GM23338 (cell line): Measurements from ENCODE around the gene PCDHB15. TPM values are rescaled to one million over a fixed set of nuclear protein-coding genes. Genes with fewer than 3 reads are reported as not detected.

Source experiments
- ATAC-seq: fragments of 200-7000 bp; cut with Tn5 transposase; 3 replicates; pipeline ENCODE4 v1.9.1; 2020
- DNase-seq: peaks from one replicate; pipeline ENCODE4 v3.0.0-alpha.2; 2015; ENCODE audit warnings: low spot score
- H2AFZ ChIP-seq: fragments of 200-600 bp; sonication (generic); 2 replicates; pipeline ENCODE4 v1.8.0; 2016; ENCODE audit warnings: antibody characterized with exemption, mild to moderate bottlenecking, moderate library complexity
- H3F3A ChIP-seq: fragments of 200-600 bp; sonication (generic); replicated peaks from 2 replicates; pipeline ENCODE4 v1.8.0; 2017; ENCODE audit warnings: antibody characterized with exemption, mixed run types, low read depth
- H3K27ac ChIP-seq: fragments of 200-600 bp; sonication (generic); 2 replicates; pipeline ENCODE4 v1.6.1; 2016; ENCODE audit warnings: low read depth
- H3K27me3 ChIP-seq: fragments of 200-600 bp; sonication (generic); 2 replicates; pipeline ENCODE4 v1.8.0; 2016; ENCODE audit warnings: mild to moderate bottlenecking, mixed run types, moderate library complexity; ENCODE audit not compliant: insufficient read depth
- H3K36me3 ChIP-seq: fragments of 200-600 bp; sonication (generic); 2 replicates; pipeline ENCODE4 v1.8.0; 2016; ENCODE audit warnings: mild to moderate bottlenecking; ENCODE audit not compliant: insufficient read depth
- H3K4me1 ChIP-seq: fragments of 200-600 bp; sonication (generic); 2 replicates; pipeline ENCODE4 v1.8.0; 2016; ENCODE audit warnings: mild to moderate bottlenecking, moderate library complexity; ENCODE audit not compliant: insufficient read depth
- H3K4me2 ChIP-seq: fragments of 200-600 bp; sonication (generic); 2 replicates; pipeline ENCODE4 v1.7.1; 2017; ENCODE audit warnings: mixed run types
- H3K4me3 ChIP-seq: fragments of 200-600 bp; sonication (generic); 2 replicates; pipeline ENCODE4 v1.6.1; 2016; ENCODE audit warnings: mixed run types
- H3K79me2 ChIP-seq: fragments of 200-600 bp; sonication (generic); replicated peaks from 2 replicates; pipeline ENCODE4 v1.8.0; 2017; ENCODE audit warnings: mild to moderate bottlenecking; ENCODE audit not compliant: insufficient read depth
- H3K9me2 ChIP-seq: fragments of 200-600 bp; sonication (generic); 2 replicates; pipeline ENCODE4 v1.8.0; 2017; ENCODE audit not compliant: insufficient read depth
- H4K20me1 ChIP-seq: fragments of 200-600 bp; sonication (generic); replicated peaks from 2 replicates; pipeline ENCODE4 v1.8.0; 2017; ENCODE audit warnings: mild to moderate bottlenecking; ENCODE audit not compliant: insufficient read depth
- H3K27ac Mint-ChIP-seq: 2 replicates; pipeline ENCODE4 v1.8.0; 2020; ENCODE audit warnings: inconsistent platforms, mild to moderate bottlenecking, moderate library complexity, mixed read lengths
- H3K27me3 Mint-ChIP-seq: 3 replicates; pipeline ENCODE4 v1.8.0; 2022; ENCODE audit warnings: low read depth, mild to moderate bottlenecking, moderate library complexity, mixed read lengths, inconsistent platforms; ENCODE audit not compliant: insufficient read depth, poor library complexity
- H3K36me3 Mint-ChIP-seq: 3 replicates; pipeline ENCODE4 v1.8.0; 2021; ENCODE audit warnings: low read depth, mild to moderate bottlenecking, inconsistent platforms, moderate library complexity, mixed read lengths
- H3K4me1 Mint-ChIP-seq: 3 replicates; pipeline ENCODE4 v1.8.0; 2020; ENCODE audit warnings: mild to moderate bottlenecking, inconsistent platforms, mixed read lengths
- H3K4me3 Mint-ChIP-seq: 3 replicates; pipeline ENCODE4 v1.8.0; 2021; ENCODE audit warnings: moderate library complexity, mild to moderate bottlenecking, inconsistent platforms, mixed read lengths
- H3K9me3 Mint-ChIP-seq: 3 replicates; pipeline ENCODE4 v1.8.0; 2020; ENCODE audit warnings: moderate library complexity, mild to moderate bottlenecking, inconsistent platforms, mixed read lengths
- CREB1 ChIP-seq: fragments of 250-450 bp; sonication (Bioruptor Pico); IDR thresholded peaks from 2 replicates; pipeline ENCODE4 v1.5.0; 2020; ENCODE audit warnings: low read depth, mild to moderate bottlenecking, moderate library complexity
- CTCF ChIP-seq, 2 experiments: fragments of 200-600 bp in 1 of 2; sonication (generic) in 1 of 2; conservative IDR thresholded peaks; 2 replicates each; pipeline versions ENCODE4 v1.5.1 to v1.6.1; 2016 to 2017; ENCODE audit warnings: antibody characterized with exemption in 2 of 2, low read depth in 2 of 2, mild to moderate bottlenecking in 2 of 2, moderate library complexity in 1 of 2
- EZH2 ChIP-seq: fragments of 200-600 bp; sonication (generic); IDR thresholded peaks from one replicate; pipeline ENCODE4 v1.8.0; 2017; ENCODE audit warnings: antibody characterized with exemption, mild to moderate bottlenecking, low read depth; ENCODE audit not compliant: unreplicated experiment
- EZH2phosphoT487 ChIP-seq: fragments of 200-600 bp; sonication (generic); IDR thresholded peaks from one replicate; pipeline ENCODE4 v1.8.1; 2018; ENCODE audit warnings: antibody characterized with exemption; ENCODE audit not compliant: unreplicated experiment
- JUNB ChIP-seq: IDR thresholded peaks from one replicate; pipeline ENCODE4 v1.6.1; 2016; ENCODE audit warnings: antibody characterized with exemption; ENCODE audit not compliant: unreplicated experiment
- NANOG ChIP-seq: IDR thresholded peaks from 2 replicates; pipeline ENCODE4 v1.6.1; 2016; ENCODE audit warnings: antibody characterized with exemption, borderline replicate concordance
- POLR2AphosphoS5 ChIP-seq: IDR thresholded peaks from 2 replicates; pipeline ENCODE4 v1.6.1; 2016; ENCODE audit warnings: antibody characterized with exemption, low read depth
- REST ChIP-seq: IDR thresholded peaks from one replicate; pipeline ENCODE4 v1.6.1; 2018; ENCODE audit warnings: antibody characterized with exemption; ENCODE audit not compliant: unreplicated experiment
- STAT1 ChIP-seq: IDR thresholded peaks from one replicate; pipeline ENCODE4 v1.6.1; 2016; ENCODE audit warnings: antibody characterized with exemption; ENCODE audit not compliant: unreplicated experiment
- ZNF114 ChIP-seq: fragments of 250-450 bp; sonication (Bioruptor Pico); IDR thresholded peaks from 2 replicates; pipeline ENCODE4 v1.5.0; 2020; ENCODE audit warnings: mild to moderate bottlenecking, moderate library complexity
- ZNF331 ChIP-seq: fragments of 250-450 bp; sonication (Bioruptor Pico); IDR thresholded peaks from 2 replicates; pipeline ENCODE4 v1.5.0; 2020; ENCODE audit warnings: low read depth, mild to moderate bottlenecking, moderate library complexity
- ZNF462 ChIP-seq: fragments of 250-450 bp; sonication (Bioruptor Pico); IDR thresholded peaks from 2 replicates; pipeline ENCODE4 v1.5.0; 2020; ENCODE audit warnings: mild to moderate bottlenecking, moderate library complexity
- polyA plus RNA-seq: library from polyadenylated mRNA; unstranded; fragments of >200 nt; fragmentation: Nextera tagmentation; extraction: Ambion mirVana; gene quantifications from 2 replicates; pipeline ENCODE4 v1.2.1, GENCODE V29; 2016
- total RNA-seq: library from RNA; depleted of rRNA; stranded (reverse); fragments of >200 nt; shearing (Covaris generic); gene quantifications from 2 replicates; pipeline ENCODE4 v1.2.3, GENCODE V29; 2014
- TF ChIP-seq, protein P1 (sequence below): IDR thresholded peaks from 2 replicates; pipeline ENCODE4 v1.6.1; 2016; ENCODE audit warnings: antibody characterized with exemption

Gene PCDHB15
- total and polyA plus RNA-seq, 2 experiments from 2014 or later = 4.9 to 12.1 TPM

DNA sequence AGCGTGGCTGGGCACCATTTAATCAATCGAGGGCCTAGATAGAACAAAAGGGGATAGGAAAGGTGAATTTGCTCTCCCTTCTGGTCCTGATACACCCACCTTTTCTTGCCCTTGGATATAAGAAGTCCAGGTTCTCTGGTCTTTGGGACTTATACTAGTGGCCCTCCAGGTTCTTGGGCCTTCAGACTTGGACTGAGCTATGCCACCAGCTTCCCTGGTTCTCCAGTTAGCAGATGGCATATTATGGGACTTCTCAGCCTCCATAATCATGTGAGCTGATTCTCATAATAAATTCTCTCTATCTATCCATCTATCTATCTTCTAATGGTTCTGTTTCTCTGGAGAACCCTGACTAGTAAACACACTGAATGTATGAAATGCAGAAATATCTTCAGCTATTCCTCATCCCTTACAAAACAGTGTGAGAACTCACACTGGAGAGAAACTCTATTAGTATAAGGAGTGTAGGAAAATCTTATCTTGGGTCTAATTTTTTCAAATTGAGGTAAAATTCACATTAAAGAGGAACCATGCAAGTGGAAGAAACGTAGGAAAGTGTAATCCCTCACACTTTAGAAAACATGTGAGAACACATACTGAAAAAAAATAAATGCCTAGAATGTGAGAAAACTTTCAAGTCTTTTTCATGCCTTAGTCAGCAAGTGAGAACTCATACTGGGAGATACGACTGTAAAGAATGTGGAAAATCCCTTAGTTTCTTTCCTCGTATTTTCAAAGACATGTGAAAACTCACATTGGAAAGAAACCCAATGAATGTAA lies 15.5 kb downstream of the PCDHB15 start:
- Mint-ChIP-seq H3K27me3 (no peaks in the 10 kb centered on the region), H3K27ac (no peak overlapping the region), H3K36me3 (peaks cover 54% of the 10 kb centered on the region), H3K9me3 (peaks cover 94% of the 10 kb centered on the region), H3K4me1 (no peaks in the 10 kb centered on the region), H3K4me3 (no peak overlapping the region)
- Histone ChIP-seq H3K4me3 (no peak overlapping the region), H4K20me1 (no peaks in the 10 kb centered on the region), H3K36me3 (peaks cover 39% of the 10 kb centered on the region), H3K4me2 (no peak overlapping the region), H3K4me1 (no peaks in the 10 kb centered on the region), H2AFZ (no peak overlapping the region), H3K9me2 (no peaks in the 10 kb centered on the region), H3K79me2 (no peaks in the 10 kb centered on the region), H3K27ac (no peak overlapping the region), H3K27me3 (no peaks in the 10 kb centered on the region), H3F3A (no peaks in the 10 kb centered on the region)
- DNase-seq (peak; percentile 47), ATAC-seq (no peak)
- TF ChIP-seq ZNF331 (CRISPR knock-in tag) (no peak), REST (no peak), JUNB (no peak), CTCF (conservative IDR thresholded peaks at IDR 0.05; ENCODE audit: low read depth in 2 of 2) (no peak), POLR2AphosphoS5 (no peak), CREB1 (no peak), NANOG (no peak), EZH2phosphoT487 (no peak), ZNF462 (no peak), ZNF114 (CRISPR knock-in tag) (no peak), EZH2 (no peak), STAT1 (no peak)
- TF ChIP-seq, protein P1, sequence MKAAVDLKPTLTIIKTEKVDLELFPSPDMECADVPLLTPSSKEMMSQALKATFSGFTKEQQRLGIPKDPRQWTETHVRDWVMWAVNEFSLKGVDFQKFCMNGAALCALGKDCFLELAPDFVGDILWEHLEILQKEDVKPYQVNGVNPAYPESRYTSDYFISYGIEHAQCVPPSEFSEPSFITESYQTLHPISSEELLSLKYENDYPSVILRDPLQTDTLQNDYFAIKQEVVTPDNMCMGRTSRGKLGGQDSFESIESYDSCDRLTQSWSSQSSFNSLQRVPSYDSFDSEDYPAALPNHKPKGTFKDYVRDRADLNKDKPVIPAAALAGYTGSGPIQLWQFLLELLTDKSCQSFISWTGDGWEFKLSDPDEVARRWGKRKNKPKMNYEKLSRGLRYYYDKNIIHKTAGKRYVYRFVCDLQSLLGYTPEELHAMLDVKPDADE = no peak
